SU-DHL-6 (cell line): ENCODE results near the gene THY1.

Experiments
- EZH2phosphoT487 ChIP-seq: fragments of 200-600 bp; sonication (generic), shearing (Covaris generic); conservative IDR thresholded peaks from 2 replicates; pipeline ENCODE4 v1.6.1; 2018; ENCODE audit warnings: mild to moderate bottlenecking, antibody characterized with exemption, low read length, moderate library complexity, mixed read lengths
- TF ChIP-seq, protein P1 (sequence below): fragments of 200-600 bp; sonication (generic); IDR thresholded peaks from one replicate; pipeline ENCODE4 v1.5.1; 2017; ENCODE audit warnings: antibody characterized with exemption, mild to moderate bottlenecking, low read length, moderate library complexity; ENCODE audit not compliant: insufficient read depth, poor library complexity, severe bottlenecking

DNA sequence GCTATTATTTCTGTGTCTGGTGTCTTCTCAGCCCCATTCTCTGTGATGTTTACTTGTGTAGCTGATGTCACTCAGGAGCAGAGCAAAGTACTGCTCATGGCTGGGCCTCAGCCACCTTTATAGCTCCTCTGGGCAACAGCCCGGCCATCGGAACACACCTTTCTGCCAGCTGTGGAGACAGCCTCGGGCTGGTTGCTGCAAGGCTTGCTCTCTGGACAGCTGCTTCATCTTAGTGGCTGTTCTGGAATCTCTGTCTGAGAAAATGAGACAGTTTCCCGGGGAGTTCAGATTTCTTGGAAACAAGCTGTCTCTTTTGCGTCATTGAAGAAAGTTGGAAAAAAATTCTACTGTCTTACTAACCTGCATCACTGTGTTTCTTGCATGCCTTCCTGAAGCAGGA lies 20.0 kb downstream of the THY1 start:
- TF ChIP-seq EZH2phosphoT487: no peak
- TF ChIP-seq, protein P1, sequence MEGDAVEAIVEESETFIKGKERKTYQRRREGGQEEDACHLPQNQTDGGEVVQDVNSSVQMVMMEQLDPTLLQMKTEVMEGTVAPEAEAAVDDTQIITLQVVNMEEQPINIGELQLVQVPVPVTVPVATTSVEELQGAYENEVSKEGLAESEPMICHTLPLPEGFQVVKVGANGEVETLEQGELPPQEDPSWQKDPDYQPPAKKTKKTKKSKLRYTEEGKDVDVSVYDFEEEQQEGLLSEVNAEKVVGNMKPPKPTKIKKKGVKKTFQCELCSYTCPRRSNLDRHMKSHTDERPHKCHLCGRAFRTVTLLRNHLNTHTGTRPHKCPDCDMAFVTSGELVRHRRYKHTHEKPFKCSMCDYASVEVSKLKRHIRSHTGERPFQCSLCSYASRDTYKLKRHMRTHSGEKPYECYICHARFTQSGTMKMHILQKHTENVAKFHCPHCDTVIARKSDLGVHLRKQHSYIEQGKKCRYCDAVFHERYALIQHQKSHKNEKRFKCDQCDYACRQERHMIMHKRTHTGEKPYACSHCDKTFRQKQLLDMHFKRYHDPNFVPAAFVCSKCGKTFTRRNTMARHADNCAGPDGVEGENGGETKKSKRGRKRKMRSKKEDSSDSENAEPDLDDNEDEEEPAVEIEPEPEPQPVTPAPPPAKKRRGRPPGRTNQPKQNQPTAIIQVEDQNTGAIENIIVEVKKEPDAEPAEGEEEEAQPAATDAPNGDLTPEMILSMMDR: no peak
